ENCODE results near the gene TM9SF1. TPM values are rescaled to one million over a fixed set of nuclear protein-coding genes. Genes with fewer than 3 reads are reported as not detected.
A peak's percentile ranks its signal among the peaks of the same experiment; 100 is the strongest.

The TM9SF1 gene
- total RNA-seq, 1 donor from 2014 or later, result 24.5 TPM

DNA sequence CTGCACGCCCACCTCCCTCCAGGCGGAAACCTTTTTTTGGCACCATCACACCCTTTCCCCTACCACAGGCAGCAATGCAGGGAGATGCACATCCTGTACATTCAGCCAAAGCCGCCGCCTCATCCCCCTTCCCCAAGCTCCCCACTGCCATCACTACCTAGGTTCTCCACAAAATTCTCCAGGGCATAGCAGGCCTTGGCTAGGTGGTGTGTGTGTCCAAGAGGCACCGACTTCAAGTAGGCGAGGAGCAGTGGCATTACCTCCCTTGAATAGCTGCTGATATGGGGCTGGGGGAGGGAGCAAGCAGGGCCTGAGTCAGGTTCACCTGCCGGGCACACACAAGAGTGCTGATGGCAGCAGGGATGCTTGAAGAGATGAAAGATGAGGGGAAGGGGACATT lies 10.2 kb downstream of the TM9SF1 start:
- TF ChIP-seq CTCF (IDR thresholded peaks at IDR 0.05), result no peak
- no peaks in the 10 kb centered on the region for H3K9me3 Mint-ChIP-seq
- H3K36me3 Mint-ChIP-seq (ENCODE audit: low read depth), result peaks cover 73% of the 10 kb centered on the region
- no peak for ATAC-seq (ENCODE audit: low read depth)
- no peak for DNase-seq
- CTCF ChIA-PET, result no interaction called here
- H3K27me3 Mint-ChIP-seq, result no peaks in the 10 kb centered on the region
- H3K27ac Mint-ChIP-seq, result no peak overlapping the region
- POLR2A ChIA-PET, result interaction anchor here (0.6 to 1.4 kb wide), 4 partner anchors 14 to 49 kb away, joined by 3 to 5 read pairs (median 4); partner anchors contain the start of genes IRF9 and PSME1
- no peak overlapping the region for H3K4me3 Mint-ChIP-seq
- intact Hi-C loops (cut with micrococcal nuclease), result no loop called here
- peaks cover 25% of the 10 kb centered on the region for H3K4me1 Mint-ChIP-seq

- no peak for TF ChIP-seq CTCF (IDR thresholded peaks at IDR 0.05)
Measured at GRCh38 chr14:24184104-24184970, 10.9 kb downstream of the TM9SF1 start.

GRCh38 chr14:24183014-24183481 lies 12.2 kb downstream of the TM9SF1 start:
- ChIA-PET POLR2A (interaction anchor here (1.2 to 1.6 kb wide), 2 partner anchors 11 to 22 kb away, joined by 3 to 5 read pairs; partner anchors contain the start of genes IRF9 and REC8), CTCF (no interaction called here)
- no peak for TF ChIP-seq CTCF (IDR thresholded peaks at IDR 0.05)
- DNase-seq, result no peak
- no peaks in the 10 kb centered on the region for H3K9me3 Mint-ChIP-seq
- no peaks in the 10 kb centered on the region for H3K27me3 Mint-ChIP-seq
- ATAC-seq (ENCODE audit: low read depth), result no peak
- intact Hi-C loops (cut with micrococcal nuclease), result no loop called here
- H3K4me1 Mint-ChIP-seq, result peaks cover 18% of the 10 kb centered on the region
- no peak overlapping the region for H3K27ac Mint-ChIP-seq
- peaks cover 82% of the 10 kb centered on the region for H3K36me3 Mint-ChIP-seq (ENCODE audit: low read depth)
- no peak overlapping the region for H3K4me3 Mint-ChIP-seq

More at GRCh38 chr14:24184104-24184970, 10.9 kb downstream of the TM9SF1 start:
- H3K36me3 Mint-ChIP-seq (ENCODE audit: low read depth), result peaks cover 77% of the 10 kb centered on the region
- no peaks in the 10 kb centered on the region for H3K9me3 Mint-ChIP-seq
- DNase-seq (no peak), ATAC-seq (ENCODE audit: low read depth) (no peak)
- no peak overlapping the region for H3K27ac Mint-ChIP-seq
- H3K4me1 Mint-ChIP-seq, result peaks cover 27% of the 10 kb centered on the region
- no peaks in the 10 kb centered on the region for H3K27me3 Mint-ChIP-seq
- intact Hi-C loops (cut with micrococcal nuclease), result no loop called here
- no peak overlapping the region for H3K4me3 Mint-ChIP-seq
- ChIA-PET CTCF (no interaction called here), POLR2A (interaction anchor here (0.9 to 1.4 kb wide), 3 partner anchors 13 to 38 kb away, joined by 4 to 5 read pairs (median 4); partner anchors contain the start of gene IRF9)

DNA sequence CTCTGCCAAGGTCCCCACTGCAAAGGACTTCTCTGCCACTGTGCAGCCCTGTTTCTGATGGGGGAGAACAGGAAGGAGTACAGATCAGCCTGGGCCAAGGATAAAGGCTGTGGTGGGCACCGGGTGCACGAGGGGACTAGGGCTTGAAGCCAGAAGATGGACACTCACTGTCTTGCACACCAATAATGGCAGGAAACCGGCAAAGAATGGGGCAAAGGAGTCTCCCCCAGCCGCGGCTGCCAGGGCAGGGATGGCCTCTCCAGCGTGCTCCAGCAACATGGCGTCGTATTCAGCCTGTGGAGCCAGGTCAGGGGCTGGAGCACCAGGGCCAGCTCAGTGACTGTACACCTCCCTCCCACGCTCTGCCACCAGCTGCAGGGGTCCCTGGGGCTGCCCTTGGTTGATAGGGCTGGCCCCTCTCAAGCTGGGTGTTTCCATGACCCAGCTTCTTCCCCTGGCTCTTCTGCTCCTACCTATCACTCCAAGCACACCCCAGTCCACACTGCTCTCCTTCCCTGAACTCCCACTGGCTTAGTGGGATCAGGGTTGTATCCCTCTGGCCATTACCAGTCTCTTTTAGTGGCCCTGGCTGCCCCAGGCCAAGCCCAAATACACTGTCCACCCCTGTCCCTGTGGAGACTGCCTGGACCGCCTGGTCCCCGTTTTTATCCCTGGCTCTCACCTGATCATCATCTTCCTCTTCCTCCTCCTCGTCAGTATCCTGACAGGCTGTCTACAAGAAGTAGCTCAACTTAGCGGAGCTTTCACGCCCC lies 12.9 kb downstream of the TM9SF1 start:
- CTCF ChIA-PET, result no interaction called here
- POLR2A ChIA-PET, result interaction anchor here (1.2 to 1.6 kb wide), 2 partner anchors 10 to 21 kb away, joined by 3 to 5 read pairs; partner anchors contain the start of genes IRF9 and REC8
- H3K4me1 Mint-ChIP-seq, result peaks cover 12% of the 10 kb centered on the region
- no peaks in the 10 kb centered on the region for H3K9me3 Mint-ChIP-seq
- H3K27me3 Mint-ChIP-seq, result no peaks in the 10 kb centered on the region
- DNase-seq (no peak), ATAC-seq (ENCODE audit: low read depth) (no peak)
- H3K36me3 Mint-ChIP-seq (ENCODE audit: low read depth), result peaks cover 88% of the 10 kb centered on the region
- intact Hi-C loops (cut with micrococcal nuclease), result no loop called here
- H3K27ac Mint-ChIP-seq, result peak overlapping the region; percentile 4
- H3K4me3 Mint-ChIP-seq, result no peak overlapping the region
- no peak for TF ChIP-seq CTCF (IDR thresholded peaks at IDR 0.05)

Data from activated B cell treated with CpG ODN at 0.5 μM for 24 hours (primary cell).